ENCODE results near the gene LRPAP1.

DNA sequence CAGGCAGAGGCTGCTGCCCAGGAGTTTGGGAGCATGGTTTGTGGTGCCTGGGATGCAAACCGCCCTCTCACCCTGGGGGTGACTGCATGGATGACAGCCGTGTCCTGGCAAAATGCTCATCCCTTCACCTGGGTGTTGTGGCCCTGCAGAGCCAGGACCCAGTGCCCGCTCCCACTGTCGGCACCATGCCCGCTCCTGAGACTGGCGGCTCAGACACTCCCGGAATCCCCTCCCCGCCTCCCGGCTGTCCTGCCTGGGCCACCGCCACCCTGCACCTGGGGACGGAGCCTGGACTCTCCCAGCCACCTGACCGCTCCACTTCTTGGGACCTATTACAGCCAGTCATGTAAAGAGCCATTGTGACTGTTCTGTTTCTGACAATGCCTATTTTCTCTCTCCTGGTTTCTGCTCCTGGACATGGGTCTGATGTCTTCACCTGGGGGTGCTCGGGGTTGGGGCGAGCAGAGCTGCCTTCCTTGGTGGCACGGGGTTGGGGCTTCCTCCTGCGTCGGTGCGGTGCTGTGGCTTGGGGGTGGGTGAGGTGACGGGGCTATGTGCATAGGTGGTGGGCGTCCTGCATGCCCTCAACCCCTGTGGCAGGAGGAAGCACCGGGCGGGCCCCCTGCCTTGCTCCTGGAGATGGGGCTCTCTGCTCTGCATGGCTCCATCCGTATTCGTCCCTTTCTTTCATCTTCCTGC lies 30.9 kb downstream of the LRPAP1 start:
- TF ChIP-seq, protein P1, sequence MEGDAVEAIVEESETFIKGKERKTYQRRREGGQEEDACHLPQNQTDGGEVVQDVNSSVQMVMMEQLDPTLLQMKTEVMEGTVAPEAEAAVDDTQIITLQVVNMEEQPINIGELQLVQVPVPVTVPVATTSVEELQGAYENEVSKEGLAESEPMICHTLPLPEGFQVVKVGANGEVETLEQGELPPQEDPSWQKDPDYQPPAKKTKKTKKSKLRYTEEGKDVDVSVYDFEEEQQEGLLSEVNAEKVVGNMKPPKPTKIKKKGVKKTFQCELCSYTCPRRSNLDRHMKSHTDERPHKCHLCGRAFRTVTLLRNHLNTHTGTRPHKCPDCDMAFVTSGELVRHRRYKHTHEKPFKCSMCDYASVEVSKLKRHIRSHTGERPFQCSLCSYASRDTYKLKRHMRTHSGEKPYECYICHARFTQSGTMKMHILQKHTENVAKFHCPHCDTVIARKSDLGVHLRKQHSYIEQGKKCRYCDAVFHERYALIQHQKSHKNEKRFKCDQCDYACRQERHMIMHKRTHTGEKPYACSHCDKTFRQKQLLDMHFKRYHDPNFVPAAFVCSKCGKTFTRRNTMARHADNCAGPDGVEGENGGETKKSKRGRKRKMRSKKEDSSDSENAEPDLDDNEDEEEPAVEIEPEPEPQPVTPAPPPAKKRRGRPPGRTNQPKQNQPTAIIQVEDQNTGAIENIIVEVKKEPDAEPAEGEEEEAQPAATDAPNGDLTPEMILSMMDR (conservative IDR thresholded peaks at IDR 0.05): no peak
- no peak for TF ChIP-seq EZH2 (IDR thresholded peaks at IDR 0.05; ENCODE audit: low read depth)

All from PC-9 (cell line).